HL-60 (cell line): Measurements from ENCODE around the gene GLIPR1L2.

Experiments used
- DNase-seq, 2 experiments: peaks; one replicate each; pipeline ENCODE4 v3.0.0-alpha.2; 2010 to 2020; ENCODE audit warnings: low read depth in 1 of 2, low spot score in 1 of 2
- H3K27ac ChIP-seq: fragments of 250-450 bp; sonication (Bioruptor Pico); replicated peaks from 2 replicates; pipeline ENCODE4 v1.5.1; 2020; ENCODE audit warnings: mild to moderate bottlenecking, moderate library complexity
- H3K27me3 ChIP-seq: fragments of 250-450 bp; sonication (Bioruptor Pico); 2 replicates; pipeline ENCODE4 v1.5.1; 2021; ENCODE audit warnings: mild to moderate bottlenecking, moderate library complexity; ENCODE audit not compliant: insufficient read depth, poor library complexity, severe bottlenecking
- H3K4me3 ChIP-seq: replicated peaks from 2 replicates; pipeline ENCODE4 v1.5.1; 2011; ENCODE audit warnings: mild to moderate bottlenecking, control low read depth, low read length; ENCODE audit not compliant: insufficient read depth
- GABPA ChIP-seq: IDR thresholded peaks from 2 replicates; pipeline ENCODE4 v1.6.1; 2012; ENCODE audit warnings: low read depth
- POLR2AphosphoS5 ChIP-seq: IDR thresholded peaks from 2 replicates; pipeline ENCODE4 v1.6.1; 2012; ENCODE audit warnings: low read depth
- SPI1 ChIP-seq: IDR thresholded peaks from 2 replicates; pipeline ENCODE4 v1.6.1; 2012; ENCODE audit warnings: low read depth, mild to moderate bottlenecking, borderline replicate concordance
- TF ChIP-seq, protein P1 (sequence below): IDR thresholded peaks from one replicate; pipeline ENCODE4 v1.5.1; 2011; ENCODE audit warnings: low read length, control low read depth, inconsistent platforms; ENCODE audit not compliant: insufficient read depth
- TF ChIP-seq, protein P2 (sequence below): IDR thresholded peaks from 2 replicates; pipeline ENCODE4 v1.6.1; 2012; ENCODE audit warnings: low read depth; ENCODE audit not compliant: insufficient replicate concordance

Gene GLIPR1L2

DNA sequence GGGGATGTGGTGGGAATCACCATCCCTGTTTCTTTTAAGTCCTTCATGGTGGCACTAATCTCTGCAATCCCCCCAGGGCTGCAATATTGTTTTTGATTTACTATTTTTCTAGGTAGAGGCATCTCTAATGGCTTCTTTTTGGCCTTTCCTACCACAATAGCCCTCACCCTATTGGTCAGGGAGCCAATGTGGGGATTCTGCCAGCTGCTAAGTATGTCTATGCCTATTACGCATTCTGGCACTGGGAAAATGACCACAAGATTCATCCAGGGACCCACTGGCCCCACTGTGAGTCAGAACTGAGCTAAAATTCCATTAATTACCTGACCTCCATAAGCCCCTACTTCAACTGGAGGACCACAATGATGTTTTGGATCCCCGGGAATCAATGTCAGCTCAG lies 15.9 kb upstream of the GLIPR1L2 start:
- TF ChIP-seq, protein P1, sequence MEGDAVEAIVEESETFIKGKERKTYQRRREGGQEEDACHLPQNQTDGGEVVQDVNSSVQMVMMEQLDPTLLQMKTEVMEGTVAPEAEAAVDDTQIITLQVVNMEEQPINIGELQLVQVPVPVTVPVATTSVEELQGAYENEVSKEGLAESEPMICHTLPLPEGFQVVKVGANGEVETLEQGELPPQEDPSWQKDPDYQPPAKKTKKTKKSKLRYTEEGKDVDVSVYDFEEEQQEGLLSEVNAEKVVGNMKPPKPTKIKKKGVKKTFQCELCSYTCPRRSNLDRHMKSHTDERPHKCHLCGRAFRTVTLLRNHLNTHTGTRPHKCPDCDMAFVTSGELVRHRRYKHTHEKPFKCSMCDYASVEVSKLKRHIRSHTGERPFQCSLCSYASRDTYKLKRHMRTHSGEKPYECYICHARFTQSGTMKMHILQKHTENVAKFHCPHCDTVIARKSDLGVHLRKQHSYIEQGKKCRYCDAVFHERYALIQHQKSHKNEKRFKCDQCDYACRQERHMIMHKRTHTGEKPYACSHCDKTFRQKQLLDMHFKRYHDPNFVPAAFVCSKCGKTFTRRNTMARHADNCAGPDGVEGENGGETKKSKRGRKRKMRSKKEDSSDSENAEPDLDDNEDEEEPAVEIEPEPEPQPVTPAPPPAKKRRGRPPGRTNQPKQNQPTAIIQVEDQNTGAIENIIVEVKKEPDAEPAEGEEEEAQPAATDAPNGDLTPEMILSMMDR, result no peak
- TF ChIP-seq GABPA, result no peak
- TF ChIP-seq, protein P2, sequence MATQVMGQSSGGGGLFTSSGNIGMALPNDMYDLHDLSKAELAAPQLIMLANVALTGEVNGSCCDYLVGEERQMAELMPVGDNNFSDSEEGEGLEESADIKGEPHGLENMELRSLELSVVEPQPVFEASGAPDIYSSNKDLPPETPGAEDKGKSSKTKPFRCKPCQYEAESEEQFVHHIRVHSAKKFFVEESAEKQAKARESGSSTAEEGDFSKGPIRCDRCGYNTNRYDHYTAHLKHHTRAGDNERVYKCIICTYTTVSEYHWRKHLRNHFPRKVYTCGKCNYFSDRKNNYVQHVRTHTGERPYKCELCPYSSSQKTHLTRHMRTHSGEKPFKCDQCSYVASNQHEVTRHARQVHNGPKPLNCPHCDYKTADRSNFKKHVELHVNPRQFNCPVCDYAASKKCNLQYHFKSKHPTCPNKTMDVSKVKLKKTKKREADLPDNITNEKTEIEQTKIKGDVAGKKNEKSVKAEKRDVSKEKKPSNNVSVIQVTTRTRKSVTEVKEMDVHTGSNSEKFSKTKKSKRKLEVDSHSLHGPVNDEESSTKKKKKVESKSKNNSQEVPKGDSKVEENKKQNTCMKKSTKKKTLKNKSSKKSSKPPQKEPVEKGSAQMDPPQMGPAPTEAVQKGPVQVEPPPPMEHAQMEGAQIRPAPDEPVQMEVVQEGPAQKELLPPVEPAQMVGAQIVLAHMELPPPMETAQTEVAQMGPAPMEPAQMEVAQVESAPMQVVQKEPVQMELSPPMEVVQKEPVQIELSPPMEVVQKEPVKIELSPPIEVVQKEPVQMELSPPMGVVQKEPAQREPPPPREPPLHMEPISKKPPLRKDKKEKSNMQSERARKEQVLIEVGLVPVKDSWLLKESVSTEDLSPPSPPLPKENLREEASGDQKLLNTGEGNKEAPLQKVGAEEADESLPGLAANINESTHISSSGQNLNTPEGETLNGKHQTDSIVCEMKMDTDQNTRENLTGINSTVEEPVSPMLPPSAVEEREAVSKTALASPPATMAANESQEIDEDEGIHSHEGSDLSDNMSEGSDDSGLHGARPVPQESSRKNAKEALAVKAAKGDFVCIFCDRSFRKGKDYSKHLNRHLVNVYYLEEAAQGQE, result no peak
- TF ChIP-seq SPI1, result no peak
- no peak for TF ChIP-seq POLR2AphosphoS5
- DNase-seq, result no peak
- Histone ChIP-seq H3K27me3 (no peaks in the 10 kb centered on the region), H3K27ac (no peak overlapping the region), H3K4me3 (no peak overlapping the region)

- no peak for DNase-seq
- Histone ChIP-seq H3K27me3 (no peaks in the 10 kb centered on the region), H3K27ac (no peak overlapping the region), H3K4me3 (no peak overlapping the region)
- TF ChIP-seq SPI1 (no peak), GABPA (no peak), POLR2AphosphoS5 (no peak)
- TF ChIP-seq, protein P1, result no peak
- TF ChIP-seq, protein P2, result no peak
Measured at GRCh38 chr12:75378354-75378753, 12.5 kb upstream of the GLIPR1L2 start.

GRCh38 chr12:75389061-75389460 lies 1.8 kb upstream of the GLIPR1L2 start:
- Histone ChIP-seq H3K27me3 (no peaks in the 10 kb centered on the region), H3K4me3 (no peak overlapping the region), H3K27ac (no peak overlapping the region)
- DNase-seq, result no peak
- TF ChIP-seq, protein P2, result no peak
- TF ChIP-seq, protein P1, result no peak
- no peak for TF ChIP-seq GABPA
- TF ChIP-seq SPI1, result no peak
- no peak for TF ChIP-seq POLR2AphosphoS5
